HepG2 (cell line): Measurements from ENCODE around the gene ANKRD17. TPM values are rescaled to one million over a fixed set of nuclear protein-coding genes. Genes with fewer than 3 reads are reported as not detected.

Experiments
- ATM ChIP-seq: fragments of 450-650 bp; IDR thresholded peaks from 2 replicates; pipeline ENCODE4 v1.7.1; 2017; ENCODE audit warnings: mild to moderate bottlenecking, borderline replicate concordance
- CCAR2 ChIP-seq: fragments of 200-400 bp; formaldehyde crosslinking; optimal IDR thresholded peaks from 2 replicates; pipeline ENCODE3; 2018; ENCODE audit warnings: low read depth, mild to moderate bottlenecking, low read length, moderate library complexity
- CERS6 ChIP-seq: sonication (generic); formaldehyde crosslinking; IDR thresholded peaks from 2 replicates; pipeline ENCODE4 v1.5.0; 2020; ENCODE audit warnings: missing genetic modification reagents
- DPF2 ChIP-seq: sonication (generic); formaldehyde crosslinking; IDR thresholded peaks from 2 replicates; pipeline ENCODE4 v1.4.0; 2020; ENCODE audit warnings: mild to moderate bottlenecking, low read depth, missing genetic modification reagents, borderline replicate concordance
- GTF3A ChIP-seq: sonication (generic); formaldehyde crosslinking; conservative IDR thresholded peaks from 2 replicates; pipeline ENCODE4 v1.4.0; 2020; ENCODE audit warnings: mild to moderate bottlenecking, missing genetic modification reagents
- ISL2 ChIP-seq: sonication (generic); formaldehyde crosslinking; IDR thresholded peaks from 2 replicates; pipeline ENCODE4 v1.5.0; 2020; ENCODE audit warnings: missing genetic modification reagents
- MYNN ChIP-seq: sonication (generic); formaldehyde crosslinking; IDR thresholded peaks from 2 replicates; pipeline ENCODE4 v1.4.0; 2020; ENCODE audit warnings: mild to moderate bottlenecking, low read depth, missing genetic modification reagents
- NFKBIZ ChIP-seq: IDR thresholded peaks from 2 replicates; pipeline ENCODE4 v1.6.1; 2018; ENCODE audit warnings: missing genetic modification reagents, missing compliant biosample characterization
- PHB2 ChIP-seq: fragments of 450-650 bp; IDR thresholded peaks from 2 replicates; pipeline ENCODE4 v1.6.1; 2018; ENCODE audit not compliant: partially characterized antibody
- POLR2AphosphoS2 ChIP-seq: IDR thresholded peaks from 2 replicates; pipeline ENCODE4 v1.6.1; 2011; ENCODE audit warnings: low read depth, low read length, improper control_type of control experiment
- SETDB1 ChIP-seq: sonication (generic); formaldehyde crosslinking; IDR thresholded peaks from 2 replicates; pipeline ENCODE4 v1.5.1; 2020; ENCODE audit warnings: missing genetic modification reagents, mild to moderate bottlenecking, borderline replicate concordance
- ZBTB46 ChIP-seq: sonication (generic); formaldehyde crosslinking; IDR thresholded peaks from 2 replicates; pipeline ENCODE4 v1.4.0; 2020; ENCODE audit warnings: mild to moderate bottlenecking, missing genetic modification reagents, borderline replicate concordance
- ZFY ChIP-seq: sonication (generic); formaldehyde crosslinking; IDR thresholded peaks from 2 replicates; pipeline ENCODE4 v1.4.0; 2020; ENCODE audit warnings: missing genetic modification reagents
- ZNF251 ChIP-seq: sonication (generic); formaldehyde crosslinking; IDR thresholded peaks from 2 replicates; pipeline ENCODE4 v1.9.0; 2021; ENCODE audit warnings: mild to moderate bottlenecking, missing genetic modification reagents
- ZNF841 ChIP-seq: sonication (generic); formaldehyde crosslinking; IDR thresholded peaks from 2 replicates; pipeline ENCODE4 v1.8.1; 2023; ENCODE audit warnings: missing genetic modification reagents, borderline replicate concordance
- polyA plus RNA-seq, 8 experiments: library from polyadenylated mRNA; depleted of rRNA in 3 of 8; stranded (reverse) in 7 of 8; unstranded in 1 of 8; fragments of >200 nt; fragmentation: Illumina TruSeq in 4 of 8; extraction: Trizol in 4 of 8; gene quantifications; 2 replicates each; pipeline versions ENCODE4 v1.2.1 to v1.2.3, GENCODE V29; 2011 to 2016; ENCODE audit warnings: low read depth in 4 of 8, missing spikeins in 1 of 8, mixed read lengths in 1 of 8; ENCODE audit not compliant: insufficient read depth in 1 of 8
- total RNA-seq, 5 experiments: library from RNA; depleted of rRNA; stranded (reverse); fragments of >200 nt; fragmentation: Illumina TruSeq; extraction: Trizol; gene quantifications; 2 replicates each; pipeline ENCODE4 v1.2.3, GENCODE V29; 2016; ENCODE audit warnings: low read depth in 1 of 5
- TF ChIP-seq, protein P1 (sequence below): IDR thresholded peaks from 2 replicates; pipeline ENCODE4 v1.6.1; 2012; ENCODE audit warnings: low read length, improper control_type of control experiment
- TF ChIP-seq, protein P2 (sequence below): sonication (generic); formaldehyde crosslinking; IDR thresholded peaks from 2 replicates; pipeline ENCODE4 v1.4.0; 2020; ENCODE audit warnings: missing genetic modification reagents
- TF ChIP-seq, protein P3 (sequence below): IDR thresholded peaks from 2 replicates; pipeline ENCODE4 v1.6.1; 2016; ENCODE audit warnings: missing compliant biosample characterization, missing genetic modification reagents, borderline replicate concordance

Gene ANKRD17
- total and polyA plus RNA-seq, 2 of the 13 experiments (the other 11 are each of a cell fraction or from before 2014, with no cell fraction given) = 55.7 to 61.1 TPM

- TF ChIP-seq ZBTB46 = no peak
- TF ChIP-seq POLR2AphosphoS2 = 0 out of 2 replicates have a peak, but pooled peaks have one; percentile 62
- TF ChIP-seq NFKBIZ = no peak
- no peak for TF ChIP-seq PHB2
- no peak for TF ChIP-seq CERS6 (CRISPR knock-in tag)
- TF ChIP-seq, protein P1, sequence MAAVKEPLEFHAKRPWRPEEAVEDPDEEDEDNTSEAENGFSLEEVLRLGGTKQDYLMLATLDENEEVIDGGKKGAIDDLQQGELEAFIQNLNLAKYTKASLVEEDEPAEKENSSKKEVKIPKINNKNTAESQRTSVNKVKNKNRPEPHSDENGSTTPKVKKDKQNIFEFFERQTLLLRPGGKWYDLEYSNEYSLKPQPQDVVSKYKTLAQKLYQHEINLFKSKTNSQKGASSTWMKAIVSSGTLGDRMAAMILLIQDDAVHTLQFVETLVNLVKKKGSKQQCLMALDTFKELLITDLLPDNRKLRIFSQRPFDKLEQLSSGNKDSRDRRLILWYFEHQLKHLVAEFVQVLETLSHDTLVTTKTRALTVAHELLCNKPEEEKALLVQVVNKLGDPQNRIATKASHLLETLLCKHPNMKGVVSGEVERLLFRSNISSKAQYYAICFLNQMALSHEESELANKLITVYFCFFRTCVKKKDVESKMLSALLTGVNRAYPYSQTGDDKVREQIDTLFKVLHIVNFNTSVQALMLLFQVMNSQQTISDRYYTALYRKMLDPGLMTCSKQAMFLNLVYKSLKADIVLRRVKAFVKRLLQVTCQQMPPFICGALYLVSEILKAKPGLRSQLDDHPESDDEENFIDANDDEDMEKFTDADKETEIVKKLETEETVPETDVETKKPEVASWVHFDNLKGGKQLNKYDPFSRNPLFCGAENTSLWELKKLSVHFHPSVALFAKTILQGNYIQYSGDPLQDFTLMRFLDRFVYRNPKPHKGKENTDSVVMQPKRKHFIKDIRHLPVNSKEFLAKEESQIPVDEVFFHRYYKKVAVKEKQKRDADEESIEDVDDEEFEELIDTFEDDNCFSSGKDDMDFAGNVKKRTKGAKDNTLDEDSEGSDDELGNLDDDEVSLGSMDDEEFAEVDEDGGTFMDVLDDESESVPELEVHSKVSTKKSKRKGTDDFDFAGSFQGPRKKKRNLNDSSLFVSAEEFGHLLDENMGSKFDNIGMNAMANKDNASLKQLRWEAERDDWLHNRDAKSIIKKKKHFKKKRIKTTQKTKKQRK = no peak
- TF ChIP-seq ISL2 (CRISPR knock-in tag) = peak; percentile 68; the same call in 1 of the 2 replicates
- TF ChIP-seq ZFY (CRISPR knock-in tag) = peak; percentile 92
- TF ChIP-seq ATM = no peak
- TF ChIP-seq, protein P2, sequence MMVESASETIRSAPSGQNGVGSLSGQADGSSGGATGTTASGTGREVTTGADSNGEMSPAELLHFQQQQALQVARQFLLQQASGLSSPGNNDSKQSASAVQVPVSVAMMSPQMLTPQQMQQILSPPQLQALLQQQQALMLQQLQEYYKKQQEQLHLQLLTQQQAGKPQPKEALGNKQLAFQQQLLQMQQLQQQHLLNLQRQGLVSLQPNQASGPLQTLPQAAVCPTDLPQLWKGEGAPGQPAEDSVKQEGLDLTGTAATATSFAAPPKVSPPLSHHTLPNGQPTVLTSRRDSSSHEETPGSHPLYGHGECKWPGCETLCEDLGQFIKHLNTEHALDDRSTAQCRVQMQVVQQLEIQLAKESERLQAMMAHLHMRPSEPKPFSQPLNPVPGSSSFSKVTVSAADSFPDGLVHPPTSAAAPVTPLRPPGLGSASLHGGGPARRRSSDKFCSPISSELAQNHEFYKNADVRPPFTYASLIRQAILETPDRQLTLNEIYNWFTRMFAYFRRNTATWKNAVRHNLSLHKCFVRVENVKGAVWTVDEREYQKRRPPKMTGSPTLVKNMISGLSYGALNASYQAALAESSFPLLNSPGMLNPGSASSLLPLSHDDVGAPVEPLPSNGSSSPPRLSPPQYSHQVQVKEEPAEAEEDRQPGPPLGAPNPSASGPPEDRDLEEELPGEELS (CRISPR knock-in tag) = peak; percentile 67; the same call in 1 of the 2 replicates
- TF ChIP-seq SETDB1 (CRISPR knock-in tag) = no peak
- no peak for TF ChIP-seq GTF3A (CRISPR knock-in tag)
- no peak; the same call in 1 of the 2 replicates for TF ChIP-seq MYNN (CRISPR knock-in tag)
- no peak for TF ChIP-seq DPF2 (CRISPR knock-in tag)
- no peak for TF ChIP-seq ZNF841
- no peak for TF ChIP-seq CCAR2
- TF ChIP-seq, protein P3, sequence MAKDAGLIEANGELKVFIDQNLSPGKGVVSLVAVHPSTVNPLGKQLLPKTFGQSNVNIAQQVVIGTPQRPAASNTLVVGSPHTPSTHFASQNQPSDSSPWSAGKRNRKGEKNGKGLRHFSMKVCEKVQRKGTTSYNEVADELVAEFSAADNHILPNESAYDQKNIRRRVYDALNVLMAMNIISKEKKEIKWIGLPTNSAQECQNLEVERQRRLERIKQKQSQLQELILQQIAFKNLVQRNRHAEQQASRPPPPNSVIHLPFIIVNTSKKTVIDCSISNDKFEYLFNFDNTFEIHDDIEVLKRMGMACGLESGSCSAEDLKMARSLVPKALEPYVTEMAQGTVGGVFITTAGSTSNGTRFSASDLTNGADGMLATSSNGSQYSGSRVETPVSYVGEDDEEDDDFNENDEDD (CRISPR knock-in tag) = peak; percentile 81
- TF ChIP-seq ZNF251 (CRISPR knock-in tag) = no peak
These were observed at the start of gene ANKRD17 (continued) for GRCh38 chr4:73258686-73259570.
